Measurements from ENCODE around the gene GIPC2.
"Not testable (repeated sequence)": the region's sequence is repeated elsewhere in the genome, so short reads cannot be mapped to it uniquely, and the experiment has no call there.

GIPC2 gene

GRCh38 chr1:78068681-78069283 lies 23.0 kb downstream of the GIPC2 start:
- no peak for DNase-seq (ENCODE audit: low read depth, low spot score)

GRCh38 chr1:78069784-78070183 lies 24.0 kb downstream of the GIPC2 start:
- DNase-seq (ENCODE audit: low read depth, low spot score): no peak

GRCh38 chr1:78070210-78070609 lies 24.4 kb downstream of the GIPC2 start:
- DNase-seq (ENCODE audit: low read depth, low spot score): no peak

- no peak for DNase-seq (ENCODE audit: low read depth, low spot score)
Observed at GRCh38 chr1:78070758-78071157, 25.0 kb downstream of the GIPC2 start.

- DNase-seq (ENCODE audit: low read depth, low spot score): no peak
Observed at GRCh38 chr1:78071696-78072095, 25.9 kb downstream of the GIPC2 start.

GRCh38 chr1:78072216-78072615 lies 26.4 kb downstream of the GIPC2 start:
- no peak for DNase-seq (ENCODE audit: low read depth, low spot score)

- DNase-seq (ENCODE audit: low read depth, low spot score): no peak
Observed at GRCh38 chr1:78073441-78073840, 27.7 kb downstream of the GIPC2 start.

- DNase-seq (ENCODE audit: low read depth, low spot score): no peak
Observed at GRCh38 chr1:78075621-78076020, 29.9 kb downstream of the GIPC2 start.

GRCh38 chr1:78078358-78078757 lies 32.6 kb downstream of the GIPC2 start:
- DNase-seq (ENCODE audit: low read depth, low spot score): no peak

GRCh38 chr1:78079580-78079979 lies 33.8 kb downstream of the GIPC2 start:
- DNase-seq (ENCODE audit: low read depth, low spot score): no peak

GRCh38 chr1:78080767-78081166 lies 35.0 kb downstream of the GIPC2 start:
- no peak for DNase-seq (ENCODE audit: low read depth, low spot score)

- no peak for DNase-seq (ENCODE audit: low read depth, low spot score)
Observed at GRCh38 chr1:78081980-78082860, 36.5 kb downstream of the GIPC2 start.

GRCh38 chr1:78084639-78085038 lies 38.9 kb downstream of the GIPC2 start:
- not testable (repeated sequence) for DNase-seq (ENCODE audit: low read depth, low spot score)

GRCh38 chr1:78086697-78087096 lies 40.9 kb downstream of the GIPC2 start:
- no peak for DNase-seq (ENCODE audit: low read depth, low spot score)

GRCh38 chr1:78088015-78088414 lies 42.2 kb downstream of the GIPC2 start:
- no peak for DNase-seq (ENCODE audit: low read depth, low spot score)

GRCh38 chr1:78088486-78088885 lies 42.7 kb downstream of the GIPC2 start:
- DNase-seq (ENCODE audit: low read depth, low spot score): no peak

- DNase-seq (ENCODE audit: low read depth, low spot score): no peak
Observed at GRCh38 chr1:78089010-78089409, 43.2 kb downstream of the GIPC2 start.

GRCh38 chr1:78090472-78091133 lies 44.8 kb downstream of the GIPC2 start:
- no peak for DNase-seq (ENCODE audit: low read depth, low spot score)

- DNase-seq (ENCODE audit: low read depth, low spot score): peak; percentile 51
Observed at GRCh38 chr1:78091215-78091813, 45.5 kb downstream of the GIPC2 start.

GRCh38 chr1:78091886-78092285 lies 46.1 kb downstream of the GIPC2 start:
- no peak for DNase-seq (ENCODE audit: low read depth, low spot score)

GRCh38 chr1:78092643-78093042 lies 46.9 kb downstream of the GIPC2 start:
- DNase-seq (ENCODE audit: low read depth, low spot score): peak; percentile 32

- DNase-seq (ENCODE audit: low read depth, low spot score): no peak
Observed at GRCh38 chr1:78093560-78093959, 47.8 kb downstream of the GIPC2 start.

All from ELF-1 (cell line).